Activated effector memory CD4-positive, alpha-beta T cell treated with Interleukin-2 at 50 U/mL for 16 hours (primary cell): ENCODE measurements around the gene CDH7.

Experiments
- DNase-seq: peaks from one replicate; pipeline ENCODE4 v3.0.0-alpha.2; 2020

Gene CDH7

GRCh38 chr18:65769652-65770051, 18.8 kb downstream of the CDH7 start:
- DNase-seq = no peak

- DNase-seq = no peak
Measured at GRCh38 chr18:65786474-65786873, 35.7 kb downstream of the CDH7 start.

- DNase-seq = no peak
Measured at GRCh38 chr18:65788373-65788772, 37.6 kb downstream of the CDH7 start.

DNA sequence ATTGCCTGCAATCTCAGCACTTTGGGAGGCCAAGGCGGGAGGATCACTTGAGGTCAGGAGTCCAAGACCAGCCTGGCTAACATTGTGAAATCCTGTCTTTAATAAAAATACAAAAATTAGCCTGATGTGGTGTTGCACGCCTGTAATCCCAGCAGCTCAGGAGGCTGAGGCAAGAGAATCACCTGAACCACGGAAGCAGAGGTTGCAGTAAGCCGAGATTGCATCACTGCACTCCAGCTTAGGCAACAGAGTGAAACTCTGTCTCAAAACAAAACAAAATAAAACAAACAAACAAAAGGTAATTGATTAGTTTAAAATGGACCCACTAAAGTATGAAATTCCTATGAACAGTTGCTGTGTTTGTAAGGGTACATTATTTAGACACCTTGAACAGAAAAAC, 39.8 kb downstream of the CDH7 start:
- no peak for DNase-seq

DNA sequence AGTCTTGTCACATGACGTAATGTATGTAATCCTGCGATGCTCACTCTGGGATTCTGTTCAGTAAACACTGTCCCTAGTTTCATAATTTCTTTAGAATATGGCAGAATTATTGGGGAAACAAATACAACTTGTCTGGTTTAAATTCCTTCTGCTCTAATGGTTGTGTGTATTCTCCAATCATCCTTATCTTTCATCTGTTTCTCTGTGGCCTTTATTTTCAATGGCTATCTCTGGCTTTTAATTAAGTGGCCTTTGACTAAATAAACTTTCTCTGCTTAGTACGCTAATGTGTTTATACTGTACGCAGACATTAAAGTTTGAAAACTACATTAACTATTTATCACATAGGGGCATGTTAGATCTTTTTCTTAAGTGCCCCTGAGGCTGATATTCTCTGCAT, 40.9 kb downstream of the CDH7 start:
- no peak for DNase-seq

GRCh38 chr18:65792456-65793074, 41.8 kb downstream of the CDH7 start:
- DNase-seq = no peak

DNA sequence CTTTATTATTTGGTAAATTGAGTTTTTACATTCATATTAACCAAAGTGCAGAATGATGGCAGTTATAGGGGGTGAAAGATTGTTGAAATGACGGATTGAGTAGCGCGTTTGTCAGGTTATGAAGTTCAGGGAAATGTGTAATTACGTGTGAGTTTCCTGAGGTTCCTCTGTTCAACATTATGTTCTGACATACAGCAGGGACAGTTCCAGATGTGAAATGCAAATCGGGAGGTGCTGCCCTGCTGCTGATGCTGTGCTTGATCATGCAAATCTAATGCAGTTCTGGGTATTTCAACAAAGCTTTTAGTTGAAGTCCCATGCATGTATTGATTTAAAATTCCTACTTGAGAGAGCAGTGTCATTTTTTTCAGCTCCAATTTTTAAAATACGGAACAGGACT, 57.9 kb downstream of the CDH7 start:
- DNase-seq = no peak

- no peak for DNase-seq
Measured at GRCh38 chr18:65811307-65811706, 60.5 kb downstream of the CDH7 start.

GRCh38 chr18:65815506-65815905, 64.7 kb downstream of the CDH7 start:
- DNase-seq = no peak

- no peak for DNase-seq
Measured at GRCh38 chr18:65817178-65817577, 66.4 kb downstream of the CDH7 start.

- no peak for DNase-seq
Measured at GRCh38 chr18:65821911-65822310, 71.1 kb downstream of the CDH7 start.

DNA sequence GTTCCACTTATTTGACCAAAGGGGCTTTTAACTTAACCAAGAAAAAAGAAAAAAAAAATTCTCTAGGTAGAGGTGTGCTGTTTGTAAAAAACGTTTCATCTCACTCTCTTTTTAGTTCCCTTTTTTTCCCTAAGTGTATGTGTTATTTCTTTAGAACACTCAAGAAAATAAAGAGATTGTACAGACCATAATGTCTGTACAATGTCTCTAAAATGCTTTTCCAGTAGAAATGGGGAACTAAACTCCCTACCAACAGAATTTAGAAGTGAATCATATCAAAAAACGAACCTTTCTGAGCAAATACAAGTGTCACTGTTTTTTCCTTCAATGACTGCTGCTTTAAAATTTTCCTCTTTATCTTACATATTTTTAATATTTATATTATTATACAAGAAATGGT, 72.0 kb downstream of the CDH7 start:
- DNase-seq = no peak

DNA sequence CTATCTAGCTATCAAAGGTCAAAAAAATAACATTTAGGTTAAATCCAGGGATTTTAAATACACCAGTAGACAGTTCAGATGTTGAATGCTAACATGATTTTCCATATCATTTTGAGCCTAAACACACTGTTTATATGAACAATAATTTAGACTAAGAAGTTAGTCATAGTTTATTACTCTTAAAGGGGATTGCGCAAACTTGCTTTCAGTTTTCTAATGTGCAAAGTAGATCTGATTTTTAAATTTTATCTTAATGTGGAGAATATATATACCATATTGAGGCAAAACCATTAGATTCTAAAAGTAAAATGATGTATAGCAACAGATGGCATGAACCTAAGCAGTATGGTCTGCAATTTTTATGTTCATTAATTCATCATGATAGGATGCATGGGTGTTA, 76.6 kb downstream of the CDH7 start:
- DNase-seq = no peak

GRCh38 chr18:65835881-65836280, 85.1 kb downstream of the CDH7 start:
- no peak for DNase-seq

- DNase-seq = no peak
Measured at GRCh38 chr18:65846107-65846506, 95.3 kb downstream of the CDH7 start.

GRCh38 chr18:65852273-65852672, 101.5 kb downstream of the CDH7 start:
- DNase-seq = no peak

DNA sequence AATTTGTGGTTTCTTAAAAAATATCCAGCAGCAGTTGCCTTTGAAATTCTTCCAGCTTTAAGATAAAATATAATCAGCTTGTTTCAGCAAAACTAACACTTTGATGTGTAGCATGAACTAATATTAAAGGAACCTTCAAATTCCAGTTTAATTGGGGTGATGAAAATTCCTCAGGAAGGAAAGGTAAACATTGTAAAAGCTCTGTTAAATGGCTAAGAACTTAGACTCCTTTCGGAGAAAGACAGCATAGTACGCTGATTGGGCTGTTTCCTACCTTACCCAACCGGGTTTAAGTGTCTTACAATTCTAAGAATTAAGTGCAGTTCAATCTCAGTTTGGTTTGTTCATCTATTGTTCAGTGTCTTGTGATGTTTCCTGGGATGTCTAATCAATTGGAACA, 108.3 kb downstream of the CDH7 start:
- DNase-seq = no peak

GRCh38 chr18:65869527-65869926, 118.7 kb downstream of the CDH7 start:
- no peak for DNase-seq

DNA sequence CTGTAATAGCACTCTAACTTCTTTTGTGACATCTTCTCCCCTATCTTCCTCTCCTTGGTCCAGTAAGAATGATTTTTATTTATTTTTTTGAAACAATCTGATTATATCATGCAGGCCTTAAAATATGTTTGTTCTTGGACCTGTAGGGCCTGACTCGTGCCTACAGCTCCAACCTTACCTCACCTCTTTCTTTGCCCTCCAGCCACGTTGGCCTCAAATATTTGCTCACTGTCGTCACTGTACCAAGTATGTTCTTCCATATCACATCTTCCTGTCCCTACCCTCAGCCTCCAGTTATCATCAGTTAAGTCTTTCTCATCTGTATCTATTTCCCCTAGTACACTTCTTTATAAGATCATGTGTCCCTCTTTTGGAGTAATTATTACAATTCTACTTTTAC, 125.5 kb downstream of the CDH7 start:
- no peak for DNase-seq

GRCh38 chr18:65897292-65897691, 146.5 kb downstream of the CDH7 start:
- no peak for DNase-seq

- DNase-seq = no peak
Measured at GRCh38 chr18:65901522-65901921, 150.7 kb downstream of the CDH7 start.

- no peak for DNase-seq
Measured at GRCh38 chr18:65906621-65907034, 155.8 kb downstream of the CDH7 start.

- DNase-seq = no peak
Measured at GRCh38 chr18:65907281-65907680, 156.5 kb downstream of the CDH7 start.

DNA sequence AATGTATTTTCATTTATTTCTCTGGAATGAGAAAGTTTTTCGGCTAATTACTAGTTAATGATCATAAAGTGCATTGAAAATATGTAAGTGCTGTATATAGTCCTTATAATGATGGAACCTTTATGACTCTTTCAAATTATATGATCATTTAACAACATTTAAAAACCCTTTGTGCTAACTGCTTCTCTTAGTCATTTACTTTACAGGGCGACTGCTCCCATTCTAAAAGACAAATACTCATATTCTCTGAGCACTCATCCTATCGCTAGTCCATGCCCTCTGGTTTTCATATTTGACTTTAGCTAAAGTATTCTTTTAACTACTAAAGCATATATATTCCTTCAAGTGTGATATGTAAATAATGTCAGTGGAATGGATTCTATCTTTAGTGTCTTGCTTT, 168.2 kb downstream of the CDH7 start:
- DNase-seq = no peak

DNA sequence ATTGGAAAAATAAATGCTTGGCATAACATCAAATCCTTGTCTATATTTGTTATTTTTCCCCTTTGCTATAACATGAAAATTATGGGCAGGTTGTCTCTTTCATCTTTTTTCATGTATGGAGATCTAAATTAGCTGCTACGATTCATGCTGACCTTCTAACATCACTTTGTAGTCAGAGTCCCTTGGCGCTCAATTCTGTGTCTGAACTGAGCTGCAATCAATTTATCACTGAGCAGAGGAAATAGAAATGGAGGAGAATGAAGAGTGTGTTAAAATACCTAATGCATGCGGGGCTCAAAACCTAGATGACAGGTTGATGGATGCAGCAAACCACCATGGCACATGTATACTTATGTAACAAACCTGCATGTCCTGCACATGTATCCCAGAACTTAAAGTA, 168.9 kb downstream of the CDH7 start:
- DNase-seq = no peak

- DNase-seq = no peak
Measured at GRCh38 chr18:65922103-65922502, 171.3 kb downstream of the CDH7 start.
